Chondrocyte (in vitro differentiated cells): ENCODE measurements around the gene FRG2. TPM values are rescaled to one million over a fixed set of nuclear protein-coding genes. Genes with fewer than 3 reads are reported as not detected.
A peak's percentile ranks its signal among the peaks of the same experiment; 100 is the strongest.
"Not testable (repeated sequence)": the region's sequence is repeated elsewhere in the genome, so short reads cannot be mapped to it uniquely, and the experiment has no call there.

Experiments
- DNase-seq: peaks from one replicate; pipeline ENCODE4 v3.0.0; 2021; ENCODE audit warnings: mixed read lengths, low spot score
- H3K27ac Mint-ChIP-seq: one replicate; pipeline ENCODE4 v1.8.0; 2021; ENCODE audit warnings: mild to moderate bottlenecking, moderate library complexity, mixed read lengths; ENCODE audit not compliant: unreplicated experiment
- H3K27me3 Mint-ChIP-seq: 2 replicates; pipeline ENCODE4 v1.8.0; 2021; ENCODE audit warnings: low read depth, mixed read lengths
- H3K36me3 Mint-ChIP-seq: 2 replicates; pipeline ENCODE4 v1.8.0; 2021; ENCODE audit warnings: low read depth, mixed read lengths
- H3K4me1 Mint-ChIP-seq: 2 replicates; pipeline ENCODE4 v1.8.0; 2021; ENCODE audit warnings: low read depth, mild to moderate bottlenecking, mixed read lengths
- H3K4me3 Mint-ChIP-seq: one replicate; pipeline ENCODE4 v1.8.0; 2021; ENCODE audit warnings: mild to moderate bottlenecking, moderate library complexity, mixed read lengths; ENCODE audit not compliant: unreplicated experiment
- H3K9me3 Mint-ChIP-seq: 2 replicates; pipeline ENCODE4 v1.8.0; 2021; ENCODE audit warnings: low read depth, mixed read lengths
- long read RNA-seq: library from polyadenylated mRNA; stranded (forward); transcript quantifications from one replicate; pipeline ENCODE4 v2.0.0, GENCODE V29; 2021
- total RNA-seq: library from RNA; stranded (reverse); gene quantifications from 3 replicates; pipeline ENCODE4 v1.2.1, GENCODE V29; 2021
- TF ChIP-seq, protein P1 (sequence below): fragments of 200-600 bp; sonication (generic); IDR thresholded peaks from 2 replicates; pipeline ENCODE4 v1.5.0; 2021; ENCODE audit warnings: antibody characterized with exemption, mild to moderate bottlenecking, moderate library complexity

FRG2 gene
- not detected in 3 replicates for total RNA-seq
- long read RNA-seq = 0 reads

DNA sequence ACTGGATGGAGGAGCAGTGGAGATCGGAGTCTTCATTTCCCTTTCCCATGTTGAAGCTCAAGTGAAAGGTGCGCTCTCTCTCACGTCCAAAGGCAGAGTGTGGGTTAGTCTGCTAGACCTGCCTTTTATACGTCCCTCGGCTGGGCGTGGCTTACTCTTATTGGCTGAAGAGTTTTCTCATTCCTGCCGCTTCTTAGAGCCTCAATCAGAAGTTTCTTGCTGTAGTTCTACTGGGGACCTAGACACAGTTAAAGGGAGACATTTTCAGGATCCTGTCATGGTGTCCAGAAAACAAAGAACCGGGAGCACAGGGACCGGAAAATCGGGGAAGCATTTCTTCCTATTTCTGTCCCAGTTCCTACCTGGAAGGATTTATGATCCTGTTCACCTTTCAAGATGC is at the start of gene FRG2:
Gene FRG2, minus strand, starts transcription at position 101 of the 400 bp plus-strand sequence. Its CDS starts 52 bp downstream, at position 49.
- not testable (repeated sequence) for H3K36me3 Mint-ChIP-seq, H3K27me3 Mint-ChIP-seq, DNase-seq, H3K4me3 Mint-ChIP-seq, H3K27ac Mint-ChIP-seq, H3K4me1 Mint-ChIP-seq, H3K9me3 Mint-ChIP-seq

DNA sequence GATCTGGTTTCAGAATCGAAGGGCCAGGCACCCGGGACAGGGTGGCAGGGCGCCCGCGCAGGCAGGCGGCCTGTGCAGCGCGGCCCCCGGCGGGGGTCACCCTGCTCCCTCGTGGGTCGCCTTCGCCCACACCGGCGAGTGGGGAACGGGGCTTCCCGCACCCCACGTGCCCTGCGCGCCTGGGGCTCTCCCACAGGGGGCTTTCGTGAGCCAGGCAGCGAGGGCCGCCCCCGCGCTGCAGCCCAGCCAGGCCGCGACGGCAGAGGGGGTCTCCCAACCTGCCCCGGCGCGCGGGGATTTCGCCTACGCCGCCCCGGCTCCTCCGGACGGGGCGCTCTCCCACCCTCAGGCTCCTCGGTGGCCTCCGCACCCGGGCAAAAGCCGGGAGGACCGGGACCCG is 41.3 kb upstream of the FRG2 start:
- H3K36me3 Mint-ChIP-seq, H3K27ac Mint-ChIP-seq, H3K27me3 Mint-ChIP-seq, H3K4me1 Mint-ChIP-seq, H3K9me3 Mint-ChIP-seq, H3K4me3 Mint-ChIP-seq: not testable (repeated sequence)
- peak; percentile 96 for DNase-seq

DNA sequence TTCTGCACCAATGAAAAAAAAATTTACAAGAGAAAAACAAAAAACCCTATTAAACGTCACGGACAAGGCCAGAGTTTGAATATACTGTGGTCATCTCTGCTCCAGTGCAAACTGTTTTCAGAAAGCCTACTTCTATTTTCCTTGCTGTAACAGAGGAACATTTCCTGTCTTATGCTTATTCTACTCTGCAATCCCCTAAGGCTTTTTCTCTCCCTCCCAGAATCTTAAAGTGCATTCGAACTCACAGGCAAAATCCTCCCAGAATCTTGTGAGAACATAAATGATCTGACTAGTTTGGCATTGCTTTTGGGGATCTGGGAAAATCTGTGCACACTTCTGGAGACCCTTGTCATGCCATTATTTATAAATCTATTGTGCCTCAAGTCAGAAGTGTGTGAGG is 37.7 kb upstream of the FRG2 start:
- H3K4me3 Mint-ChIP-seq, H3K27me3 Mint-ChIP-seq, H3K36me3 Mint-ChIP-seq, H3K4me1 Mint-ChIP-seq, DNase-seq, H3K9me3 Mint-ChIP-seq: not testable (repeated sequence)
- H3K27ac Mint-ChIP-seq = peak overlapping the region; percentile 60

DNA sequence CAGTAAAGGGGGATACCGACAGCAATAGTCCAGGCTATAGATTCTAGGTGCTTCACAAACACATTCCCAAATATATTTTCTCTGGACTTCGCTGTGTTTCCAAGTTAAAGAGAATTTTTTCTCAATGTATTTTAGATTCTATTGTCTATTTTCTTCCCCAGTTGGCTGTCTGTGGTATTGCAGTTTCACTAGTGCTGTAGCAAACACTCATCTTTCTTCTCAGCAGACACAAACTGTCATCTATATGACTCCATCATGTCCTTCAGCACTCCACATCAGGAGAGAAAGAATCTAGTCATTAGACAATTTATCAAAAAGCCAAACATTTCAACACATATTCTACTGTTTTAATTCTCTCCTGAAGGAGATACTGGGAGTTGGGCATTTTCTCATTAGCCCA is 37.3 kb upstream of the FRG2 start, which contains the start of gene DBET:
Gene DBET, plus strand, starts transcription at position 161 of the 400 bp plus-strand sequence.
- DNase-seq, H3K9me3 Mint-ChIP-seq, H3K4me3 Mint-ChIP-seq, H3K27me3 Mint-ChIP-seq, H3K4me1 Mint-ChIP-seq, H3K36me3 Mint-ChIP-seq: not testable (repeated sequence)
- peak within 1 kb of the TSS; percentile 60 for H3K27ac Mint-ChIP-seq

DNA sequence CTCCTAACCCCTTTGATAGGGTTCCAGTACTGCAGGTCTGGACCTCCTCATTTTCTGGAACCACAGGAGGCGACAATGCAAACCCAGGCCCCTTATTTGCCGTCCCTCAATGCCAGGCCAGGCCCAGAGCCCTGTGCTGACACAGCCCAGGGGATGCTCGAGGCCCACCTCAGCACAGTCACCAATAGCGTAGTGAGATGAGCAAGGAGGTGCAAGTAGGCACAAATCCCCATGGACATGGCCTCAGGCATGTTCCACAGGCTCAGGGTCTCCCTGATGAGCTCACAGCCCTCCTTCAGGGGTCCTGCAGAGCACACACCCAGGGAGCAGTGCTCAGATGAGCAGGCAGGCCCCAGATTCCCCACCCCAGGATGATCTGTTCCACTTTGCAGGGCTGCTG is 31.9 kb upstream of the FRG2 start:
- H3K27ac Mint-ChIP-seq, H3K36me3 Mint-ChIP-seq, H3K9me3 Mint-ChIP-seq, DNase-seq, H3K4me3 Mint-ChIP-seq, H3K27me3 Mint-ChIP-seq, H3K4me1 Mint-ChIP-seq: not testable (repeated sequence)

DNA sequence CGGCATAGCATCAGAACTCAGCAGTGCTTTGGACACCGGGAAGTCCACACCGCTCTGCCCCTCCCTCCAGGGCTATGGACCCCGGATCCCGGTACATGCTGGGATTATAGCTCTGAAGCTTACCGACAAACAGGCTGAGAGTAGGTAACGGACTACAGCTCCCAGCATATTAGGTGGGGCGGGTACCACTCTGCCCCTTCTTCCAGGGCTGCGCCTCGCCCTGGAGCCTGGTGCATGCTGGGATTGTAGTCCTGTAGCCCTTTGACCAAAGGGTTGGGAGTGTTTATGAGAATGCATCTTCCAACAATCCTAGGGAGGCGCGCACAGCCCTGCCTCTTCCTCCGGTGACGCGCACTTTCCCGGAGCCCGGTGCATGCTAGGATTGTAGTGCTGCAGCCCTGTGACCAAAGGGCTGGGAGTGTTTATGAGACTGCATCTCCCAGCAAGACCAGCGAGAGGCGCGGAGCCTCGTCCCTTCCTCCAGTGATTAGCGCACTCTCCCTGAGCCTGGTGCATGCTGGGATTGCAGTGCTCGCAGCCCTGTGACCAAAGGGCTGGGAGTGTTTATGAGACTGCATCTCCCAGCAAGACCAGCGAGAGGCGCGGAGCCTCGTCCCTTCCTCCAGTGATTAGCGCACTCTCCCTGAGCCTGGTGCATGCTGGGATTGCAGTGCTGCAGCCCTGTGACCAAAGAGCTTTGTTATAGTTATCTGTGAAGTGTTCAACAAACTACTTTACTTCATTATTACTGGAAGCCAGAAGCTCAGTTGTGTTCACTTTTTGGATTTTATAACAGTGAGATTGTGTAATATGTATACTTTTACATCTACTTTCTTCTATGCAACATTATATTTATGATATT is 22.6 kb upstream of the FRG2 start:
- H3K27me3 Mint-ChIP-seq, H3K4me3 Mint-ChIP-seq, H3K36me3 Mint-ChIP-seq, DNase-seq, H3K4me1 Mint-ChIP-seq, H3K9me3 Mint-ChIP-seq, H3K27ac Mint-ChIP-seq: not testable (repeated sequence)

DNA sequence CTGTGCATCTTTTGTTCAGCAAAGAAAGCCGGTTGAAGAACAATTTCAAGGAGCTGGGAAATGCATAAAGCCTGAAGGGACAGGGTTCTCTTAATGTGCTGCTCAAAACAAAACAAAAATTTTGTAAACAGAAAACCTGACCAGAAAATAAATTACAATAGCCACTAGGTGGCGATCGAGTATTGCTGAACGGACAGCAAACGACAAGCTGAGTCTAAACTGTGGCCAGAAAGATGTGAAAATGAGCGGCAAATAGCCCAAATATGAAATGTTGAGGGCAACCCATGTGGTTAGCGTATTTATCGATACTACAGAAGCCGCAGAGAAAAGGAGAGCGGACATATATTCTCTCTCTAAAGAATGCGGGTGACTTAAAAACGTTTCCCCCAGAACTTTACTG is 20.6 kb upstream of the FRG2 start:
- H3K4me3 Mint-ChIP-seq, H3K36me3 Mint-ChIP-seq, H3K27me3 Mint-ChIP-seq, DNase-seq, H3K27ac Mint-ChIP-seq, H3K4me1 Mint-ChIP-seq, H3K9me3 Mint-ChIP-seq: not testable (repeated sequence)
- TF ChIP-seq, protein P1, sequence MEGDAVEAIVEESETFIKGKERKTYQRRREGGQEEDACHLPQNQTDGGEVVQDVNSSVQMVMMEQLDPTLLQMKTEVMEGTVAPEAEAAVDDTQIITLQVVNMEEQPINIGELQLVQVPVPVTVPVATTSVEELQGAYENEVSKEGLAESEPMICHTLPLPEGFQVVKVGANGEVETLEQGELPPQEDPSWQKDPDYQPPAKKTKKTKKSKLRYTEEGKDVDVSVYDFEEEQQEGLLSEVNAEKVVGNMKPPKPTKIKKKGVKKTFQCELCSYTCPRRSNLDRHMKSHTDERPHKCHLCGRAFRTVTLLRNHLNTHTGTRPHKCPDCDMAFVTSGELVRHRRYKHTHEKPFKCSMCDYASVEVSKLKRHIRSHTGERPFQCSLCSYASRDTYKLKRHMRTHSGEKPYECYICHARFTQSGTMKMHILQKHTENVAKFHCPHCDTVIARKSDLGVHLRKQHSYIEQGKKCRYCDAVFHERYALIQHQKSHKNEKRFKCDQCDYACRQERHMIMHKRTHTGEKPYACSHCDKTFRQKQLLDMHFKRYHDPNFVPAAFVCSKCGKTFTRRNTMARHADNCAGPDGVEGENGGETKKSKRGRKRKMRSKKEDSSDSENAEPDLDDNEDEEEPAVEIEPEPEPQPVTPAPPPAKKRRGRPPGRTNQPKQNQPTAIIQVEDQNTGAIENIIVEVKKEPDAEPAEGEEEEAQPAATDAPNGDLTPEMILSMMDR = peak; percentile 11

DNA sequence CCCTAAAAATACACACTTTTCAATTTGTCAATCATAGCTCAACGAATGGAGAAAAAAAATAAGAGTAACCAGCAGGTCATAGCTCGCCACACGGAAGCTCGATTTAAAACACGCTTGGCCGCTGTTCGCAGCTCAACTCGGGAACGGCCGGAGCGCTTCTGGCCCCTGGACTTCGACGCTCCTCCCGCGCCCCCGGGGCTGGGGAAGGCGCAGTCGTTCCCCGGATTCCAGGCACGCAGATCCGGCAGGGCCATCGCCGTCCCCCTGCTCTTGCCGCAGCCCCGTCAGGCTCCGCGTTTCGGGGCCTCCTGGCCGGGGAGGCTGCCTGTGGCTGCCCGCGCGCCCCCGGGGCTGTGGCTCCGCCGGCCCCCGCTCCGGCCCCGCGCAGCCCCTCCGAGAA is 13.8 kb upstream of the FRG2 start:
- not testable (repeated sequence) for H3K4me3 Mint-ChIP-seq, H3K27me3 Mint-ChIP-seq, H3K9me3 Mint-ChIP-seq

DNA sequence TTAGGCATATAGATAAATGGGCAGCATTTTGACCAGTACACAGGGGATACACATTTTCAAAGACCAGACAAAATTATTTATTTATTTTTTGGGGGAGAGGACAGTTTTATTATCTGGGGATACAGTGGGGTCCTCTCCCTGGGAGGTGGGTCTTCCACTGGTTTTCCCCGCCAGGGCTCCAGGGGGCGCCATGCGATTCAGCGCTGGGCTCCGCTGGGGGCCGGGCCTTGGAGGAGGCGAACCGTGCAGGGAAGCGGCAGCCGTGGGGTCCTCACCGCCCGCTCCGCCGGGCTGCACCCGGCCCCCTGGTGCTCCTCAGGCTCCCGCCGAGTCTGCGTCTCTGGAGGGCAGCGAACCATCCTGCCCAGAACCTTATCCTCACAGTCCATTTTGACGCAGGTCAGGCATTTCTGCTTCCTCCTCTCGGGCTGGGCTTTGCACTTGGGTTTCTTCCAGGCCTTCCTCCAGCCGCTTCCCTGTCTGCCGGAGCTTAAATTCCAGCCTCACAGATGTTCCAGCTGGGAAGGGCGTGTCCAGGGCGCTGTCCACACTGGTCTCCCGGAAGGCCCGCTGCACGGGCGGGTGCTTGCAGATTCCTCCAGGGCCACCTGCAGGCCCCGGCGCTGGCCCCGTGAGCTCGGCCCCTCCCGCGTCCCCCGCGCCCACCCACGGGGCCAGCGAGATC is 10.8 kb upstream of the FRG2 start:
- not testable (repeated sequence) for H3K27me3 Mint-ChIP-seq, H3K4me3 Mint-ChIP-seq, DNase-seq, H3K4me1 Mint-ChIP-seq, H3K9me3 Mint-ChIP-seq, H3K27ac Mint-ChIP-seq, H3K36me3 Mint-ChIP-seq

More for the DNA sequence above, 13.8 kb upstream of the FRG2 start:
- H3K4me1 Mint-ChIP-seq, H3K36me3 Mint-ChIP-seq, H3K27ac Mint-ChIP-seq, DNase-seq: not testable (repeated sequence)

DNA sequence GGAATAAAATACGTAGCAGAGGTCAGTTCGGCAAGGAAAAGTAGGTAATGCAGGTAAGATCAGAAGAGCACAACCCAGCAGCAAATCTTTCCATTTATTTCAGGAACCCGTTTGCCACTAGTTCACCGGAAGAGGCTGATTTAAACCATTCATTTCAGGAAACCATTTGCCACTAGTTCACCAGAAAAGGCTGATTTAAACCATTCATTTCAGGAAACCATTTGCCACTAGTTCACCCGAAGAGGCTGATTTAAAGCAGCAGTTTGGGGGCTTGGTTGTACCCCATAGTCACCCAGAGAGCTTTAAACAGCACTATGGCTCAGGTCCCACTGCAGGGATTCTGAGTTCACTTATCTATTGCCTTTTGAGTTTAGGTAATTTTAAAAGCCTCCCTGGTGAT is 4.2 kb upstream of the FRG2 start:
- not testable (repeated sequence) for H3K4me3 Mint-ChIP-seq

DNA sequence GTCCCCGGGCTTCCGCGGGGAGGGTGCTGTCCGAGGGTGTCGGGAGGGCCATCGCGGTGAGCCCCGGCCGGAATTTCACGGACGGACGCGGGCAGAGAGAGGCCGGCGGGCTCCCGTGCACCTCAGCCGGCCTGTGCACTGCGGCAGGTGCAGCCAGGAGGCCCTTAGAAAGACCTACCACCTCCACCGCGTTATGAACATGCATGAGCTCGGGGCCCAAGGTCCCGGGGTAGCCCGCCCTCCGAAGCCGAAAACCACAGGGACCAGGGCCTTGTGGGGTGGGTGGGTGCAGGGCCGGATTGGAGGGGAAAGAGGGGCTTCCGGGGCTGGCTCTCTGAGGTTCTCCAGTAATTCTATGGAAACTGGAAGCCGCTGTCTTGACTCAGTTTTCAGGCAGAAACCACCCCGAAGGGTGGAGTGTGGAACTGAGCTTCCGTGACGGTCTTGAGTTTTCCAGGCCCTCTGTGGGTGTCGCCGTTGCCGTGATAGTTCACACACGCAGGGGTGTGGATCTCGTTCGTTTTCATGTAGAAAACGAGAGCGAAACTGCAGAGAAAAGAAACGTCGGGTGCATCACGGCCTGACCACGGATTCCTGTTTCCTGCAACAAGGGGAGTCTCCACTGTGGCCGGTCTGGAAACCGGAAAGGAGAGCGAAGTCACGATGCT is 4.3 kb downstream of the FRG2 start:
- not testable (repeated sequence) for H3K4me1 Mint-ChIP-seq, H3K27ac Mint-ChIP-seq, H3K4me3 Mint-ChIP-seq, H3K36me3 Mint-ChIP-seq, H3K27me3 Mint-ChIP-seq
- peak; percentile 97 for DNase-seq
- peaks cover 17% of the 10 kb centered on the region for H3K9me3 Mint-ChIP-seq

More for the DNA sequence above, 4.2 kb upstream of the FRG2 start:
- H3K27me3 Mint-ChIP-seq, H3K4me1 Mint-ChIP-seq, DNase-seq, H3K27ac Mint-ChIP-seq, H3K9me3 Mint-ChIP-seq, H3K36me3 Mint-ChIP-seq: not testable (repeated sequence)
